ENCODE results near the gene TM9SF1.

TM9SF1 gene

DNA sequence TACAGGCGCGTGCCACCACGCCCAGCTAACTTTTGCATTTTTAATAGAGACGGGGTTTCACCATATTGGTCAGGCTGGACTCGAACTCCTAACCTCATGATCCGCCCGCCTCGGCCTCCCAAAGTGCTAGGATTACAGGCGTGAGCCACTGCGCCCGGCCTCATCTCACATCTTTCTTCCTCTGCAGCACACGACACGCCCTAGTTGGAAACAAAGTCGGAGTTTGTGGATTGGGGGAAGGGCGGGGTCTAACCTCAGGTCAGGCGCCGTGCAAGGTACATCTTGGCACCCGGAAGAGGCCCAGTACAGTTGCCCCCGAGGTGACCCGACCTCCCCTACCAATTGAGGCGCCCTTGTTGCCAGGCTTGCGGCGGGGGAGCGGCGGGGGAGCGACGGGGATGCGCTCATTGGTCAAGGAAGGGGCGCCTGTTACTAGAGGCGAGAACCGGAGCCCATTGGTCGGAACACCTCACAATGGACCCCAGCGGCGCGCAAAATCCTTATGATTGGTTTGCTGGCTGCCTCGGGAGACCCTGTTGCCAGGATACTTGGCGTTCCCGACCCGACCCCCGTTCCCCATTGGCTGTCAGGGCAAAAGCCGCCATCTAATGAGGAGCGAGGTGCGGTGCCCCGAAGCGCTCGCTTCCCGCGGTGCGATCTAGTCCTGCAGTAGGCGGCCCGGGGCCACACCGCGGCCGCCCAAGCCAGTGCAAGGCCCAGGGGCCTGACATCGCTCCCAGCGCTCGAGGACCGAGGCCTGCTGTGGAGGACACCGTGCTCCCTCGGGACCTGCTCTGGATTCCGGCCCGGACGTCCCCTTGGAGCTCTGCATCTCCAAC is 23.6 kb downstream of the TM9SF1 start, which contains the start of gene REC8:
Gene REC8, plus strand, starts transcription at position 659 of the 839 bp plus-strand sequence. CDS start 473 bp downstream, outside the sequence.
- DNase-seq (ENCODE audit: low spot score) = peak; percentile 94
- TF ChIP-seq, protein P1, sequence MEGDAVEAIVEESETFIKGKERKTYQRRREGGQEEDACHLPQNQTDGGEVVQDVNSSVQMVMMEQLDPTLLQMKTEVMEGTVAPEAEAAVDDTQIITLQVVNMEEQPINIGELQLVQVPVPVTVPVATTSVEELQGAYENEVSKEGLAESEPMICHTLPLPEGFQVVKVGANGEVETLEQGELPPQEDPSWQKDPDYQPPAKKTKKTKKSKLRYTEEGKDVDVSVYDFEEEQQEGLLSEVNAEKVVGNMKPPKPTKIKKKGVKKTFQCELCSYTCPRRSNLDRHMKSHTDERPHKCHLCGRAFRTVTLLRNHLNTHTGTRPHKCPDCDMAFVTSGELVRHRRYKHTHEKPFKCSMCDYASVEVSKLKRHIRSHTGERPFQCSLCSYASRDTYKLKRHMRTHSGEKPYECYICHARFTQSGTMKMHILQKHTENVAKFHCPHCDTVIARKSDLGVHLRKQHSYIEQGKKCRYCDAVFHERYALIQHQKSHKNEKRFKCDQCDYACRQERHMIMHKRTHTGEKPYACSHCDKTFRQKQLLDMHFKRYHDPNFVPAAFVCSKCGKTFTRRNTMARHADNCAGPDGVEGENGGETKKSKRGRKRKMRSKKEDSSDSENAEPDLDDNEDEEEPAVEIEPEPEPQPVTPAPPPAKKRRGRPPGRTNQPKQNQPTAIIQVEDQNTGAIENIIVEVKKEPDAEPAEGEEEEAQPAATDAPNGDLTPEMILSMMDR (IDR thresholded peaks at IDR 0.05; ENCODE audit: extremely low read depth, missing control alignments) = no peak

DNA sequence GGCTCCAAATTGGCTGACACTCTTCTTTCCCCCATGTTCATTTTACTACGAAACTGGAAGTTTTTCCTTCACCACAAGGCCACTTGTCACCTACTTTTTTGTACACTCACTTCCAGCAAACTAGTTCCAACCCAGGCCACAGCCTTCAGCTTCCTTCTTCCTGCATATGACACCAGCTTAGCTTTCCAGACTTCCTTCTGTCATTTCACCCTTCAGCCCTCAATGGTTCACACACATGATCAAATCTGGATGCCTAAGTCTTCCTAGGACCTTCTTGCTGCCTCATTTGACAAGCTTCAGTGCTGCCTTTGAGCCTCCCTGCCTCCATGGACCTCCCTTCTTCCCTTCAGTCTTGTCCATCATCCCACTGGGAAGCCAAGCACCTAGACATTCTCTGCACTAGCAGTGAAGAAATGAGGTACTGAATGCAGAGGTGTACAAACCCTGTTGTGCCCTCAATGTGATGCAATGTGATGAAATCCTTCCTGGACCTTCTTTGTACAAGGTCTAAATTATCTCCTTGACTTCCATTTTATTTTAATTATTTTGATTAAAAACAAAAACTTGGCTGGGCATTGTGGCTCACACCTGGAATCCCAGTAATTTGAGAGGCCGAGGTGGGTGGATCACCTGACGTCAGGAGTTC is 27.6 kb downstream of the TM9SF1 start:
- TF ChIP-seq, protein P1 (IDR thresholded peaks at IDR 0.05; ENCODE audit: extremely low read depth, missing control alignments) = no peak
- DNase-seq (ENCODE audit: low spot score) = no peak

DNA sequence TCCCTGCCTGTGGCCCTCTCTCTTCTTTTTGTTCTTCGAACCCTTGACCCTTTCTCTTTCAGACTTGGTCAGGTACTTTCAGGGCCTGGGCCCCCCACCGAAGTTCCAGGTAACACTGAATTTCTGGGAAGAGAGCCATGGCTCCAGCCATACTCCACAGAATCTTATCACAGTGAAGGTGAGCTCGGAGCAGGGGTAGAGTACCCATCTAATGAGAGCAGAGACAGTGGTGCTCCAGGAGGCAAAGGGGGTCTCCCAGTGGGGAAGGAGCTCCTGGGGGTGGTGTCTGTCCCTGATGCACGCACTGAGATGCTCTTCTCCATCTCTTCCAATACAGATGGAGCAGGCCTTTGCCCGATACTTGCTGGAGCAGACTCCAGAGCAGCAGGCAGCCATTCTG is 29.5 kb downstream of the TM9SF1 start:
- TF ChIP-seq, protein P1 (IDR thresholded peaks at IDR 0.05; ENCODE audit: extremely low read depth, missing control alignments) = no peak

DNA sequence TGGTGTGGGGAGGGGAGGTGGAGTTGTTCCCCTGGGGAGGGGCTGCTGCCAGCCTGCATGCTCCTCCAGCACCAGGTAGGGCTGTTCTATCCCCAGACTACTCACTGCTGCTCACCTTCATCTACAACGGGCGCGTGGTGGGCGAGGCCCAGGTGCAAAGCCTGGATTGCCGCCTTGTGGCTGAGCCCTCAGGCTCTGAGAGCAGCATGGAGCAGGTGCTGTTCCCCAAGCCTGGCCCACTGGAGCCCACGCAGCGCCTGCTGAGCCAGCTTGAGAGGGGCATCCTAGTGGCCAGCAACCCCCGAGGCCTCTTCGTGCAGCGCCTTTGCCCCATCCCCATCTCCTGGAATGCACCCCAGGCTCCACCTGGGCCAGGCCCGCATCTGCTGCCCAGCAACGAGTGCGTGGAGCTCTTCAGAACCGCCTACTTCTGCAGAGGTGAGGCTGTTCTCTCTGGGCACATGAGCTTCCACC is 30.7 kb downstream of the TM9SF1 start:
- TF ChIP-seq, protein P1 (IDR thresholded peaks at IDR 0.05; ENCODE audit: extremely low read depth, missing control alignments) = no peak
- DNase-seq (ENCODE audit: low spot score) = no peak

More for the DNA sequence above, 29.5 kb downstream of the TM9SF1 start:
- DNase-seq (ENCODE audit: low spot score) = no peak

DNA sequence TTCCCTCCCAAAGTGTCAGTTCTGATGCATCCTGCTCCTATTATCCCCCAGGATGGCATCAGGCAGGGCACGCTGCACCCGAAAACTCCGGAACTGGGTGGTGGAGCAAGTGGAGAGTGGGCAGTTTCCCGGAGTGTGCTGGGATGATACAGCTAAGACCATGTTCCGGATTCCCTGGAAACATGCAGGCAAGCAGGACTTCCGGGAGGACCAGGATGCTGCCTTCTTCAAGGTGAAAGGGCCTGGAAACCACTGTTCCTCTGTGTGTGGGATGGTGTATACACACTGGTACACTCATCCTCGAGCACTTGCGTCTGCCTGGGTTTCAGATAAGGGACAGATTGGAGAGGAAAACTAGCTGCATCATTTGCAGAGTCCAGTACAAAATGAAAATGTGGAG is 33.1 kb downstream of the TM9SF1 start:
- no peak for DNase-seq (ENCODE audit: low spot score)
- TF ChIP-seq, protein P1 (IDR thresholded peaks at IDR 0.05; ENCODE audit: extremely low read depth, missing control alignments) = no peak

DNA sequence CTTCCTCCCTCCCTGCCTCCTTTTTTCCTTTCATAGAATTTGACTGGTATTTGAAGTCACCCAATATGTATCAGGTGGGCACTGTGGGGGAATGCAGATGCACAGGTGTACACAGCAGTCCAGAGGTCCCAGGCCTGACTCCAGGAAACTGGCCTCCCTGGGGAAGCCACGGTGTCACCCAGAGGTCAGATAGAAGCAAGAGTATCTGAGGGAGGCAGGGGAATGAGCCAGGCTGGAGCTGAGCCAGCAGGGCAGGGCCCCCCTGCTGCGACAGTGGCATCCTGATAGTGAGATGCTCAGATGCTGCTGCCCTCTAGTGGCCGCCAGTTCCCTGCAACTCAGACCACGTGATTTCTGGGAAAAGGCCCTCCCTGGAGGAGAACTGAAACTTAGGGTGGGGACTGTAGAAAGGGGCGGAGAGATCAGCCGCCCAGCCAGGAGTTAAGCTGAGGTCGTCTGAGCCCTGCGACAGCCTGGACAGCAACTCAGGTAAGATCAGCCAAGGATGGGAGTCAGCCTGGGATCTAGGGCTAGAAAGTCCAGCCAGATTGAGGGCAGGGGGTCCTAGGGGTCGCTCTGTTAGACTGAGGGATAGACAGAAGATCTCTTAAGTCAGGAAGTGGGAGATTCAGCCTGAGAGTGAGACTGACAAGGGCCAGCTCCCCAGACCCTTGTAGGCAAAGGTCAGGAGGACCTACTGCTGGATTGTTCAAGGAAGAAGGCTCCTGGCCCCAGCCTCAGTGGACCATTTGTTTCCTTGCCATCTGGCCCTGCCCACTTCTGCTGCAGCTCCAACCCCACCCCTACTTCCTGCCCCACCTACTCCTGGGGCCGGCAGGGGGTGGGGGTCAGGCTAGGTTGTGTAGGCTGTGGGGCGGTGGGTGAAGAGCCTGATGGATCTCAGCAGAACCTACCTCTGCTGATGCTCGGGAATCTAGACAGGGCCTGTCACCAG is 34.1 kb downstream of the TM9SF1 start, which contains the start of gene IRF9:
Gene IRF9, plus strand, starts transcription at position 416 of the 955 bp plus-strand sequence. CDS start 880 bp downstream, outside the sequence.
- peak; percentile 92 for DNase-seq (ENCODE audit: low spot score)
- TF ChIP-seq, protein P1 (IDR thresholded peaks at IDR 0.05; ENCODE audit: extremely low read depth, missing control alignments) = peak; percentile 91

Measured in GM20000 (cell line).